HCT116 (cell line): ENCODE measurements around the gene SUFU. TPM values are rescaled to one million over a fixed set of nuclear protein-coding genes. Genes with fewer than 3 reads are reported as not detected.

Source experiments
- ATAC-seq: fragments of 200-7000 bp; cut with Tn5 transposase; 2 replicates; pipeline ENCODE4 v1.9.1; 2020; ENCODE audit warnings: mild to moderate bottlenecking, moderate library complexity
- BruUV-seq: library from RNA; stranded (reverse); fragments of 400-500 nt; replicated peaks from 2 replicates; lab custom pipeline; 2021; lab: Mats Ljungman, UMichigan
- CTCF ChIA-PET: fragments of 300-600 bp; sonication (Branson Sonifier 250); formaldehyde crosslinking; loops from one replicate; lab custom pipeline; 2021; ENCODE audit warnings: antibody characterized with exemption; lab: Charles Lee
- POLR2A ChIA-PET: fragments of 300-600, 350-600 bp; sonication (Branson Sonifier 250); formaldehyde crosslinking; loops from one replicate; lab custom pipeline; 2021; ENCODE audit warnings: antibody characterized with exemption; lab: Charles Lee
- RAD21 ChIA-PET, 2 experiments: fragments of 300-600 bp; sonication (Branson Sonifier 250); formaldehyde crosslinking; loops; one replicate each; lab custom pipeline; 2023; ENCODE audit warnings: low total read pairs in 2 of 2; ENCODE audit not compliant: uncharacterized antibody in 2 of 2, unreplicated experiment in 2 of 2, low non-redundant PET in 1 of 2; lab: Charles Lee
- DNase-seq: peaks from one replicate; pipeline ENCODE4 v3.0.0-alpha.2; 2010; ENCODE audit warnings: low read depth, low spot score
- H2AFZ ChIP-seq: fragments of 200-600 bp; shearing (Covaris generic), sonication (generic); 2 replicates; pipeline ENCODE4 v1.6.1; 2017; ENCODE audit warnings: low read depth, mixed run types, mixed read lengths, antibody characterized with exemption, low read length; ENCODE audit not compliant: poor library complexity, severe bottlenecking
- H3K27ac ChIP-seq: 2 replicates; pipeline ENCODE4 v1.5.1; 2012; ENCODE audit warnings: low read depth, low read length
- H3K27me3 ChIP-seq: fragments of 200-600 bp; sonication (generic); 2 replicates; pipeline ENCODE4 v1.6.1; 2016; ENCODE audit warnings: mixed run types, low read length, mixed read lengths; ENCODE audit not compliant: insufficient read depth
- H3K36me3 ChIP-seq, 2 experiments: fragments of 200-500 bp in 1 of 2; fragments of 200-600 bp in 1 of 2; sonication (Bioruptor generic) in 1 of 2; sonication (generic) in 1 of 2; 2 replicates each; pipeline versions ENCODE4 v1.5.1 to v1.6.1; 2014 to 2016; ENCODE audit warnings: low read length in 2 of 2, inconsistent platforms in 1 of 2, mixed read lengths in 1 of 2, mixed run types in 1 of 2; ENCODE audit not compliant: insufficient read depth in 2 of 2, control insufficient read depth in 1 of 2
- H3K4me1 ChIP-seq, 2 experiments: fragments of 200-600 bp in 1 of 2; sonication (generic) in 1 of 2; 2 replicates each; pipeline versions ENCODE4 v1.5.1 to v1.6.1; 2012 to 2017; ENCODE audit warnings: low read length in 2 of 2, inconsistent platforms in 1 of 2, mild to moderate bottlenecking in 1 of 2, mixed read lengths in 1 of 2, mixed run types in 1 of 2, moderate library complexity in 1 of 2; ENCODE audit not compliant: insufficient read depth in 2 of 2, control insufficient read depth in 1 of 2
- H3K4me2 ChIP-seq: fragments of 200-600 bp; sonication (generic); 2 replicates; pipeline ENCODE4 v1.6.1; 2017; ENCODE audit warnings: mixed run types, low read length, mixed read lengths
- H3K4me3 ChIP-seq, 2 experiments: fragments of 200-600 bp in 1 of 2; sonication (generic) in 1 of 2; replicated peaks in 1 of 2; 2 replicates each; pipeline ENCODE4 v1.5.1; 2011 to 2016; ENCODE audit warnings: low read length in 2 of 2, control low read depth in 1 of 2, low read depth in 1 of 2, mild to moderate bottlenecking in 1 of 2, mixed read lengths in 1 of 2, mixed run types in 1 of 2
- H3K79me2 ChIP-seq: fragments of 200-600 bp; sonication (generic); 2 replicates; pipeline ENCODE4 v1.6.1; 2017; ENCODE audit warnings: mild to moderate bottlenecking, mixed run types, low read length, moderate library complexity, mixed read lengths; ENCODE audit not compliant: insufficient read depth
- H3K9ac ChIP-seq: fragments of 200-600 bp; sonication (generic); 2 replicates; pipeline ENCODE4 v1.6.1; 2016; ENCODE audit warnings: low read length, mixed read lengths
- H3K9me2 ChIP-seq: fragments of 200-600 bp; sonication (generic), shearing (Covaris generic); 2 replicates; pipeline ENCODE4 v1.6.1; 2017; ENCODE audit warnings: mixed run types, mild to moderate bottlenecking, moderate library complexity; ENCODE audit not compliant: insufficient read depth
- H3K9me3 ChIP-seq, 2 experiments: fragments of 200-500 bp in 1 of 2; fragments of 200-600 bp in 1 of 2; sonication (Bioruptor generic) in 1 of 2; sonication (generic) in 1 of 2; 2 replicates each; pipeline ENCODE4 v1.6.1; 2014 to 2017; ENCODE audit warnings: low read length in 2 of 2, mixed read lengths in 2 of 2, inconsistent platforms in 1 of 2, low read depth in 1 of 2, mild to moderate bottlenecking in 1 of 2, mixed run types in 1 of 2, moderate library complexity in 1 of 2; ENCODE audit not compliant: control insufficient read depth in 1 of 2, insufficient read depth in 1 of 2
- H4K20me1 ChIP-seq: fragments of 200-600 bp; sonication (generic), shearing (Covaris generic); 2 replicates; pipeline ENCODE4 v1.6.1; 2017; ENCODE audit warnings: mixed run types, mild to moderate bottlenecking, moderate library complexity; ENCODE audit not compliant: insufficient read depth
- CBX3 ChIP-seq: IDR thresholded peaks from 2 replicates; pipeline ENCODE4 v1.6.1; 2012; ENCODE audit warnings: low read depth
- CEBPB ChIP-seq: IDR thresholded peaks from 2 replicates; pipeline ENCODE4 v1.6.1; 2012; ENCODE audit warnings: low read depth
- EGR1 ChIP-seq: IDR thresholded peaks from 2 replicates; pipeline ENCODE4 v1.6.1; 2012; ENCODE audit warnings: low read depth
- EZH2 ChIP-seq: fragments of 200-600 bp; sonication (generic); IDR thresholded peaks from 2 replicates; pipeline ENCODE4 v1.6.1; 2017; ENCODE audit warnings: antibody characterized with exemption, mixed run types
- EZH2phosphoT487 ChIP-seq: fragments of 200-600 bp; IDR thresholded peaks from 2 replicates; pipeline ENCODE4 v1.6.1; 2018; ENCODE audit warnings: antibody characterized with exemption, borderline replicate concordance
- FOSL1 ChIP-seq: IDR thresholded peaks from 2 replicates; pipeline ENCODE4 v1.6.1; 2012; ENCODE audit warnings: low read depth
- JUND ChIP-seq: IDR thresholded peaks from 2 replicates; pipeline ENCODE4 v1.6.1; 2012
- POLR2A ChIP-seq: IDR thresholded peaks from 2 replicates; pipeline ENCODE4 v1.7.0; 2011; ENCODE audit warnings: borderline replicate concordance; ENCODE audit not compliant: insufficient read depth, insufficient read length; ENCODE audit errors: extremely low read depth
- POLR2AphosphoS5 ChIP-seq: IDR thresholded peaks from 2 replicates; pipeline ENCODE4 v1.6.1; 2011; ENCODE audit warnings: mild to moderate bottlenecking, low read depth, low read length, moderate library complexity
- RAD21 ChIP-seq: IDR thresholded peaks from 2 replicates; pipeline ENCODE4 v1.6.1; 2012; ENCODE audit warnings: low read depth, mild to moderate bottlenecking
- SP1 ChIP-seq: IDR thresholded peaks from 2 replicates; pipeline ENCODE4 v1.6.1; 2012; ENCODE audit warnings: low read depth
- SRF ChIP-seq: IDR thresholded peaks from 2 replicates; pipeline ENCODE4 v1.6.1; 2012; ENCODE audit warnings: low read depth
- TCF7L2 ChIP-seq: IDR thresholded peaks from 2 replicates; pipeline ENCODE4 v1.7.0; 2011; ENCODE audit warnings: borderline replicate concordance, inconsistent platforms; ENCODE audit not compliant: insufficient read depth, insufficient read length; ENCODE audit errors: extremely low read depth
- YY1 ChIP-seq: IDR thresholded peaks from 2 replicates; pipeline ENCODE4 v1.6.1; 2011; ENCODE audit warnings: low read length, low read depth, moderate library complexity, mild to moderate bottlenecking; ENCODE audit not compliant: insufficient replicate concordance; ENCODE audit errors: extremely low read depth
- ZFX ChIP-seq: fragments of 450-650 bp; IDR thresholded peaks from 2 replicates; pipeline ENCODE4 v1.6.1; 2017
- ZNF274 ChIP-seq: fragments of 200-500 bp; sonication (Bioruptor generic); IDR thresholded peaks from 2 replicates; pipeline ENCODE4 v1.6.1; 2014; ENCODE audit warnings: mild to moderate bottlenecking, low read depth, low read length, inconsistent platforms
- intact Hi-C: fragments of 100-400 bp; cut with micrococcal nuclease; formaldehyde crosslinking; loops from 2 replicates; pipeline ENCODE4 v1.10.0; 2022
- total RNA-seq: library from RNA; stranded (reverse); gene quantifications from one replicate; pipeline ENCODE4 v1.2.1, GENCODE V29; 2021; ENCODE audit not compliant: unreplicated experiment
- TF ChIP-seq, protein P1 (sequence below): IDR thresholded peaks from 2 replicates; pipeline ENCODE4 v1.6.1; 2012
- TF ChIP-seq, protein P2 (sequence below): IDR thresholded peaks from 2 replicates; pipeline ENCODE4 v1.6.1; 2011; ENCODE audit warnings: mild to moderate bottlenecking, low read length, moderate library complexity; ENCODE audit not compliant: insufficient replicate concordance; ENCODE audit errors: extremely low read depth
- TF ChIP-seq, protein P3 (sequence below): IDR thresholded peaks from 2 replicates; pipeline ENCODE4 v1.6.1; 2012
- TF ChIP-seq, protein P4 (sequence below): IDR thresholded peaks from 2 replicates; pipeline ENCODE4 v1.6.1; 2012; ENCODE audit warnings: low read depth

SUFU gene
- total RNA-seq, 1 experiment from 2014 or later, result 18.8 TPM

DNA sequence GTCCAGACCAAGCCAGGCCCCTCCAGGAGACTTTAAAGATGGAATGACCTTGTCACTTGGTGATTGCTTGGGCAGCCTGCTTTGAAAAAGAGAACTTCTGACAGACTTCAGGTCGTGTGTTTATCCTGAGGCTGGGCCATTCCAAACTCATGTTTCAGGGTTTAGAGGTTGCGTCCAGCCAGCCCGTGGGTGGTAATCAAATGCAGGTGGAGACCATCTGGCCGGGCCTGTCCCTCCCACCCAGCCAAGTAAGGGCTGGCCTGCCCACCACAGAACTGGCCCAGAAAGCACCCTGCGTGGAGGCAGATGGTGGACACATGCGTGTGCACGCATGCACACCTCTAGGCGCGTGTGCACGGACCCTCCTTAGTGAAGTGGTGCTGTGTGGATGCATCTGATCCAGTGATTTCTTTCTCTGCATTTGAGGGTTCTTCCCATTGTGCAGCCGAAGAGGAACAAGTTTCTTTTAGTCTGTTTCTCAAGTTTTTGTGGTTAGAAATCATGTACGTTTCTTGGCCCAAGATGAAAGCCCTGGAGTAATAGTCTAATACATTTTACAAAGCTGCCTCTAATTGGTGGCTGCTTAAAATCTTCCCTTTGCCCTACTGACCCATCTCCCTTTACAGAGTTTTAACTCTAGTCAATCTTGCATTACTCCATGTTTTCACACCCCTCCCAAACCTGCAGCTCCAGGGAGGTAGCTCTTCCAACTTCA, 43.0 kb downstream of the SUFU start:
- ChIA-PET POLR2A (no interaction called here), CTCF (no interaction called here), RAD21 (no interaction called here)
- no peak for ATAC-seq
- H3K36me3 ChIP-seq, result no peaks in the 10 kb centered on the region
- H3K4me3 ChIP-seq, result no peak overlapping the region
- H3K9ac ChIP-seq, result no peak overlapping the region
- no peak overlapping the region for H2AFZ ChIP-seq
- no peaks in the 10 kb centered on the region for H4K20me1 ChIP-seq
- H3K9me3 ChIP-seq, result no peaks in the 10 kb centered on the region
- H3K27ac ChIP-seq, result no peak overlapping the region
- no peaks in the 10 kb centered on the region for H3K4me1 ChIP-seq
- BruUV-seq, result no TSS peak
- H3K79me2 ChIP-seq, result no peaks in the 10 kb centered on the region
- no peak for DNase-seq
- no peak overlapping the region for H3K4me2 ChIP-seq
- no peak for TF ChIP-seq CEBPB
- no peak for TF ChIP-seq POLR2A
- TF ChIP-seq, protein P1, sequence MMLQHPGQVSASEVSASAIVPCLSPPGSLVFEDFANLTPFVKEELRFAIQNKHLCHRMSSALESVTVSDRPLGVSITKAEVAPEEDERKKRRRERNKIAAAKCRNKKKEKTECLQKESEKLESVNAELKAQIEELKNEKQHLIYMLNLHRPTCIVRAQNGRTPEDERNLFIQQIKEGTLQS, result no peak
- TF ChIP-seq CBX3, result no peak
- no peak for TF ChIP-seq SP1
- TF ChIP-seq RAD21, result no peak
- TF ChIP-seq EZH2phosphoT487, result no peak
- no peak for TF ChIP-seq FOSL1
- TF ChIP-seq TCF7L2, result no peak
- no peak for TF ChIP-seq SRF
- no peak for TF ChIP-seq ZFX
- no peak for TF ChIP-seq ZNF274
- TF ChIP-seq JUND, result no peak
- TF ChIP-seq, protein P2, sequence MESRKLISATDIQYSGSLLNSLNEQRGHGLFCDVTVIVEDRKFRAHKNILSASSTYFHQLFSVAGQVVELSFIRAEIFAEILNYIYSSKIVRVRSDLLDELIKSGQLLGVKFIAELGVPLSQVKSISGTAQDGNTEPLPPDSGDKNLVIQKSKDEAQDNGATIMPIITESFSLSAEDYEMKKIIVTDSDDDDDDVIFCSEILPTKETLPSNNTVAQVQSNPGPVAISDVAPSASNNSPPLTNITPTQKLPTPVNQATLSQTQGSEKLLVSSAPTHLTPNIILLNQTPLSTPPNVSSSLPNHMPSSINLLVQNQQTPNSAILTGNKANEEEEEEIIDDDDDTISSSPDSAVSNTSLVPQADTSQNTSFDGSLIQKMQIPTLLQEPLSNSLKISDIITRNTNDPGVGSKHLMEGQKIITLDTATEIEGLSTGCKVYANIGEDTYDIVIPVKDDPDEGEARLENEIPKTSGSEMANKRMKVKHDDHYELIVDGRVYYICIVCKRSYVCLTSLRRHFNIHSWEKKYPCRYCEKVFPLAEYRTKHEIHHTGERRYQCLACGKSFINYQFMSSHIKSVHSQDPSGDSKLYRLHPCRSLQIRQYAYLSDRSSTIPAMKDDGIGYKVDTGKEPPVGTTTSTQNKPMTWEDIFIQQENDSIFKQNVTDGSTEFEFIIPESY, result no peak
- TF ChIP-seq POLR2AphosphoS5, result no peak
- TF ChIP-seq YY1, result no peak
- TF ChIP-seq, protein P3, sequence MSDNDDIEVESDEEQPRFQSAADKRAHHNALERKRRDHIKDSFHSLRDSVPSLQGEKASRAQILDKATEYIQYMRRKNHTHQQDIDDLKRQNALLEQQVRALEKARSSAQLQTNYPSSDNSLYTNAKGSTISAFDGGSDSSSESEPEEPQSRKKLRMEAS, result no peak
- TF ChIP-seq, protein P4, sequence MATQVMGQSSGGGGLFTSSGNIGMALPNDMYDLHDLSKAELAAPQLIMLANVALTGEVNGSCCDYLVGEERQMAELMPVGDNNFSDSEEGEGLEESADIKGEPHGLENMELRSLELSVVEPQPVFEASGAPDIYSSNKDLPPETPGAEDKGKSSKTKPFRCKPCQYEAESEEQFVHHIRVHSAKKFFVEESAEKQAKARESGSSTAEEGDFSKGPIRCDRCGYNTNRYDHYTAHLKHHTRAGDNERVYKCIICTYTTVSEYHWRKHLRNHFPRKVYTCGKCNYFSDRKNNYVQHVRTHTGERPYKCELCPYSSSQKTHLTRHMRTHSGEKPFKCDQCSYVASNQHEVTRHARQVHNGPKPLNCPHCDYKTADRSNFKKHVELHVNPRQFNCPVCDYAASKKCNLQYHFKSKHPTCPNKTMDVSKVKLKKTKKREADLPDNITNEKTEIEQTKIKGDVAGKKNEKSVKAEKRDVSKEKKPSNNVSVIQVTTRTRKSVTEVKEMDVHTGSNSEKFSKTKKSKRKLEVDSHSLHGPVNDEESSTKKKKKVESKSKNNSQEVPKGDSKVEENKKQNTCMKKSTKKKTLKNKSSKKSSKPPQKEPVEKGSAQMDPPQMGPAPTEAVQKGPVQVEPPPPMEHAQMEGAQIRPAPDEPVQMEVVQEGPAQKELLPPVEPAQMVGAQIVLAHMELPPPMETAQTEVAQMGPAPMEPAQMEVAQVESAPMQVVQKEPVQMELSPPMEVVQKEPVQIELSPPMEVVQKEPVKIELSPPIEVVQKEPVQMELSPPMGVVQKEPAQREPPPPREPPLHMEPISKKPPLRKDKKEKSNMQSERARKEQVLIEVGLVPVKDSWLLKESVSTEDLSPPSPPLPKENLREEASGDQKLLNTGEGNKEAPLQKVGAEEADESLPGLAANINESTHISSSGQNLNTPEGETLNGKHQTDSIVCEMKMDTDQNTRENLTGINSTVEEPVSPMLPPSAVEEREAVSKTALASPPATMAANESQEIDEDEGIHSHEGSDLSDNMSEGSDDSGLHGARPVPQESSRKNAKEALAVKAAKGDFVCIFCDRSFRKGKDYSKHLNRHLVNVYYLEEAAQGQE, result no peak
- TF ChIP-seq EGR1, result no peak
- no peak for TF ChIP-seq EZH2
- TF ChIP-seq, all 23 proteins: peak for 0
- intact Hi-C loops, result no loop called here
- Histone ChIP-seq H3K27me3 (no peaks in the 10 kb centered on the region), H3K9me2 (no peaks in the 10 kb centered on the region)
